C4-2B (cell line): Measurements from ENCODE around the gene KPTN.

ENCODE experiments used
- ZFX ChIP-seq: fragments of 450-650 bp; IDR thresholded peaks from 2 replicates; pipeline ENCODE4 v1.6.1; 2017
- TF ChIP-seq, protein P1 (sequence below): fragments of 450-650 bp; conservative IDR thresholded peaks from 2 replicates; pipeline ENCODE4 v1.5.1; 2017; ENCODE audit warnings: mild to moderate bottlenecking

GRCh38 chr19:47503130-47503825, 19.3 kb upstream of the KPTN start:
- TF ChIP-seq, protein P1, sequence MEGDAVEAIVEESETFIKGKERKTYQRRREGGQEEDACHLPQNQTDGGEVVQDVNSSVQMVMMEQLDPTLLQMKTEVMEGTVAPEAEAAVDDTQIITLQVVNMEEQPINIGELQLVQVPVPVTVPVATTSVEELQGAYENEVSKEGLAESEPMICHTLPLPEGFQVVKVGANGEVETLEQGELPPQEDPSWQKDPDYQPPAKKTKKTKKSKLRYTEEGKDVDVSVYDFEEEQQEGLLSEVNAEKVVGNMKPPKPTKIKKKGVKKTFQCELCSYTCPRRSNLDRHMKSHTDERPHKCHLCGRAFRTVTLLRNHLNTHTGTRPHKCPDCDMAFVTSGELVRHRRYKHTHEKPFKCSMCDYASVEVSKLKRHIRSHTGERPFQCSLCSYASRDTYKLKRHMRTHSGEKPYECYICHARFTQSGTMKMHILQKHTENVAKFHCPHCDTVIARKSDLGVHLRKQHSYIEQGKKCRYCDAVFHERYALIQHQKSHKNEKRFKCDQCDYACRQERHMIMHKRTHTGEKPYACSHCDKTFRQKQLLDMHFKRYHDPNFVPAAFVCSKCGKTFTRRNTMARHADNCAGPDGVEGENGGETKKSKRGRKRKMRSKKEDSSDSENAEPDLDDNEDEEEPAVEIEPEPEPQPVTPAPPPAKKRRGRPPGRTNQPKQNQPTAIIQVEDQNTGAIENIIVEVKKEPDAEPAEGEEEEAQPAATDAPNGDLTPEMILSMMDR: no peak
- TF ChIP-seq ZFX: no peak
